Upper lobe of left lung (tissue), 4 donors: ENCODE results near the gene PLA2G15.

ENCODE experiments used
- CTCF ChIP-seq, 6 experiments: fragments of 450-650 bp in 4 of 6; fragments of 200-600 bp in 2 of 6; sonication (generic) in 2 of 6; IDR thresholded peaks; one replicate each; pipeline ENCODE4 v1.5.1; 2016 to 2019; ENCODE audit warnings: antibody characterized with exemption in 6 of 6
- EP300 ChIP-seq, 4 donors: sonication (generic); formaldehyde crosslinking; IDR thresholded peaks; one replicate each; pipeline ENCODE4 v1.5.1; 2017; ENCODE audit warnings: antibody characterized with exemption in 4 of 4, control low read depth in 2 of 4
- POLR2A ChIP-seq, 4 donors: fragments of 450-650 bp; IDR thresholded peaks; one replicate each; pipeline ENCODE4 v1.5.1; 2016 to 2017; ENCODE audit warnings: antibody characterized with exemption in 4 of 4, mild to moderate bottlenecking in 2 of 4
- POLR2AphosphoS5 ChIP-seq, 2 donors: sonication (generic); formaldehyde crosslinking; IDR thresholded peaks; one replicate each; pipeline ENCODE4 v1.5.1; 2017; ENCODE audit warnings: antibody characterized with exemption in 2 of 2

DNA sequence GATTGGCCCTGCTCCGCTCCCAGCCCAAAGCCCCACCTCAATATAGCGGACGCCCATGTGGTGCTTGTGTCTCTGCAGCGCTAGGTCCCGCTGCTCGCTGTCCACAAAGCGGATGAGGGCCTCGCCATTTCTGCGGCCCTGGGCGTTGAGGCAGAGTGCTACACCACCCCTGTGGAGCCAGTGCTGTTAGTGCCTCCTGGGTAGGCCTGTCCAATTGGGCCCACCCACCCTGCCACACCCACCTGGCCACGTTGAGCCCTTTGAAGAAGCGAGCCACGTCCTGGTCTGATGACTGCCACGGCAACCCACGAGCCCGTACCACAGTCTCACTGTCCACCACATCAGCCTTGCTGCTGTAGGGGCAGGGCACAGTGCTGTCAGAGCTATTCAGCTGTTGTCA lies 12.8 kb upstream of the PLA2G15 start:
- TF ChIP-seq CTCF (IDR thresholded peaks at IDR 0.05) (no peak), POLR2A (IDR thresholded peaks at IDR 0.05) (no peak), POLR2AphosphoS5 (IDR thresholded peaks at IDR 0.05) (no peak), EP300 (IDR thresholded peaks at IDR 0.05) (no peak)
